Measurements from ENCODE around the gene GALNS.

Gene GALNS

GRCh38 chr16:88784074-88784855 lies 72.5 kb downstream of the GALNS start:
- DNase-seq (ENCODE audit: insufficient read length, low spot score): no peak
- TF ChIP-seq POLR2AphosphoS5 (IDR thresholded peaks at IDR 0.05; ENCODE audit: low read depth, low read length) (no peak), SPI1 (IDR thresholded peaks at IDR 0.05; ENCODE audit: low read depth, low read length) (no peak), POLR2A (IDR thresholded peaks at IDR 0.05; ENCODE audit: low read depth, low read length) (no peak), POU2F2 (IDR thresholded peaks at IDR 0.05; ENCODE audit: low read depth, low read length) (no peak), TAF1 (IDR thresholded peaks at IDR 0.05; ENCODE audit: low read depth, low read length) (no peak), PAX5 (IDR thresholded peaks at IDR 0.05; ENCODE audit: insufficient read depth, low read length, severe bottlenecking) (no peak)
- FAIRE-seq: no peak

GRCh38 chr16:88783391-88784073 lies 73.2 kb downstream of the GALNS start:
- DNase-seq (ENCODE audit: insufficient read length, low spot score) (no peak), FAIRE-seq (peak; percentile 16)
- TF ChIP-seq POLR2A (IDR thresholded peaks at IDR 0.05; ENCODE audit: low read depth, low read length) (no peak), POLR2AphosphoS5 (IDR thresholded peaks at IDR 0.05; ENCODE audit: low read depth, low read length) (no peak), SPI1 (IDR thresholded peaks at IDR 0.05; ENCODE audit: low read depth, low read length) (peak; percentile 47; the same call in 1 of the 2 replicates)

GRCh38 chr16:88782454-88783390 lies 74.0 kb downstream of the GALNS start:
- no peak for FAIRE-seq
- TF ChIP-seq SPI1 (IDR thresholded peaks at IDR 0.05; ENCODE audit: low read depth, low read length) (no peak), POLR2A (IDR thresholded peaks at IDR 0.05; ENCODE audit: low read depth, low read length) (no peak), TAF1 (IDR thresholded peaks at IDR 0.05; ENCODE audit: low read depth, low read length) (no peak), POU2F2 (IDR thresholded peaks at IDR 0.05; ENCODE audit: low read depth, low read length) (no peak), POLR2AphosphoS5 (IDR thresholded peaks at IDR 0.05; ENCODE audit: low read depth, low read length) (no peak)
- DNase-seq (ENCODE audit: insufficient read length, low spot score): no peak

- TF ChIP-seq POU2F2 (IDR thresholded peaks at IDR 0.05; ENCODE audit: low read depth, low read length) (no peak), PAX5 (IDR thresholded peaks at IDR 0.05; ENCODE audit: insufficient read depth, low read length, severe bottlenecking) (no peak), POLR2A (IDR thresholded peaks at IDR 0.05; ENCODE audit: low read depth, low read length) (0 out of 2 replicates have a peak, but pooled peaks have one; percentile 32), SPI1 (IDR thresholded peaks at IDR 0.05; ENCODE audit: low read depth, low read length) (peak; percentile 57)
- DNase-seq (ENCODE audit: insufficient read length, low spot score): no peak
- FAIRE-seq: peak; percentile 79
Observed at GRCh38 chr16:88781140-88782077, 75.3 kb downstream of the GALNS start.

DNA sequence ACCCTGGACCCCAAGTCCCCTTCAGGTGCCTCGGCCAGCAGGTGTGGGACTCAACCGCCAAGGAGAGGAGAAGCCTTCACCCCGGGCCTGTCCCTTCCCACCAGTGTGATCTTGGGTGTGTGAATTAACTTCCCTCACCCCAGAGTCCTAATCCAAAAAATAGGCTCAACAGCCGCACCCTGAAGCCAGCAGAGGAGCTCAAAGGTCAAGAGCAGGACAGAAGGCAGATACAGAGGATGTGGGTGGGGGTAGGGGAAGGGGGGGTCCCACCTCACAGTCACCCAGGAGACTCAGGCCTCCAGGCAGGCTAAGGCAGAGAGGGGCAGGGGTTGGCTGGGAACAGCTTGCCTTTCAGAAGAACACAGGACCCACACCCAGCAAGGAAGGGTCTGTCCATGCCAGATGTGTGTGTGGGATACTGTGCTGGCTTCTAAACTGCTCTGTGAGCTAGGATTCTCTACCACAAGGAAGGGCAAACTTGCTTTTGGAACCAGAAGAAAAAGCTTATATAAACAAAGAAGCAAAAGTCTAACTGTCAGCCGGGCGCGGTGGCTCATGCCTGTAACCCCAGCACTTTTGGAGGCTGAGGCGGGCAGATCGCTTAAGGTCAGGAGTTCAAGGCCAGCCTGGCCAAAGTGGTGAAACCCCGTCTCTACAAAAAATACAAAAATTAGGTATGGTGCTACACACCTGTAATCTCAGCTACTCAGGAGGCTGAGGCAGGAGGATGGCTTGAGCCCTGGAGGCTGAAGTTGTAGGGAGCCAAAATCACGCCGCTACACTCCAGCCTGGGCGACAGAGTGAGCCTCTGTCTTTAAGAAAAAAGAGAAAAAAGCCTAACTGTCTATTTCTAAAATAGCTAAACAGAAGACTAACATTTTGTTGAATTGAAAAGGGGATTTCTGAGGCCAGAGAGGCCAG lies 76.3 kb downstream of the GALNS start:
- no peak for TF ChIP-seq TAF1 (IDR thresholded peaks at IDR 0.05; ENCODE audit: low read depth, low read length)
- TF ChIP-seq POU2F2 (IDR thresholded peaks at IDR 0.05; ENCODE audit: low read depth, low read length): no peak
- no peak for TF ChIP-seq POLR2AphosphoS5 (IDR thresholded peaks at IDR 0.05; ENCODE audit: low read depth, low read length)
- no peak for TF ChIP-seq PAX5 (IDR thresholded peaks at IDR 0.05; ENCODE audit: insufficient read depth, low read length, severe bottlenecking)
- no peak for TF ChIP-seq SPI1 (IDR thresholded peaks at IDR 0.05; ENCODE audit: low read depth, low read length)
- TF ChIP-seq POLR2A (IDR thresholded peaks at IDR 0.05; ENCODE audit: low read depth, low read length): no peak
- FAIRE-seq (no peak), DNase-seq (ENCODE audit: insufficient read length, low spot score) (no peak)

DNA sequence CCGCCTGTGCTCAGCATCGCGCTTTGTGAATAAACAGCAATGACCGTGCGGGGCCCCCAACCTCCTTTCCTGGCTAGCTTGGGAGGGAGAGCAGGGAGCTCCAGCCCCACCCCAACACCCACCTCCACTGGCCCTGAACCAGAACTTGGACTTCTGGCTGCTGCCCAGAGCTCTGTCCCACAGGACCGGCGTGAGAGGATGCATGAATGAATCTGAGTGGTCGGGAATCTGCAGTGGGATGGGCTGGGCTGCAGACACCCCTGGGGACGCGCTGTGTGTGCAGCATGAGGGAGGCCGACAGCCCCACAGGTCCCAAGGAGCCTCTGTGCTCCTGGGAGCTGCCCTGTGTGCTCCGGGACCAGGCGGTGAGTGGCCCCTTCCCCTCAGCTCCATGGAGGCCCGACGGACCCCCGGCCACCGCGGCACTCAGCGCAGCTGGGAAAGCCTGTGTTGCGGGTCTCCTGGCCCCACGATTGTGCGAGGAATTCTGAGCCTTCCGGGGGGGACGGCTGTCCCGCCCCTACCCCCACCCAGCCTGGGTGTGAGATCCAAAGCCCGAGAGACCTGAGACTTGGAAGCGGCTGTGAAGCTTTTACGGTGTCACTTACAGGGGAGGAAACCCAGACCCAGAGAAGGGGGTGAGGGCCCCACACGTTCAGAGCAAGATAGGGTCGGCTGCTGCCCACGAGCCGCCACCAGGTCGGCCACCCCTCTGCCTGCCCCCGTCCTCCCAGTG lies 77.2 kb downstream of the GALNS start:
- TF ChIP-seq POU2F2 (IDR thresholded peaks at IDR 0.05; ENCODE audit: low read depth, low read length): no peak
- TF ChIP-seq POLR2AphosphoS5 (IDR thresholded peaks at IDR 0.05; ENCODE audit: low read depth, low read length): no peak
- no peak for TF ChIP-seq TAF1 (IDR thresholded peaks at IDR 0.05; ENCODE audit: low read depth, low read length)
- TF ChIP-seq POLR2A (IDR thresholded peaks at IDR 0.05; ENCODE audit: low read depth, low read length): no peak
- TF ChIP-seq PAX5 (IDR thresholded peaks at IDR 0.05; ENCODE audit: insufficient read depth, low read length, severe bottlenecking): no peak
- TF ChIP-seq SPI1 (IDR thresholded peaks at IDR 0.05; ENCODE audit: low read depth, low read length): no peak
- DNase-seq (ENCODE audit: insufficient read length, low spot score) (no peak), FAIRE-seq (no peak)

DNA sequence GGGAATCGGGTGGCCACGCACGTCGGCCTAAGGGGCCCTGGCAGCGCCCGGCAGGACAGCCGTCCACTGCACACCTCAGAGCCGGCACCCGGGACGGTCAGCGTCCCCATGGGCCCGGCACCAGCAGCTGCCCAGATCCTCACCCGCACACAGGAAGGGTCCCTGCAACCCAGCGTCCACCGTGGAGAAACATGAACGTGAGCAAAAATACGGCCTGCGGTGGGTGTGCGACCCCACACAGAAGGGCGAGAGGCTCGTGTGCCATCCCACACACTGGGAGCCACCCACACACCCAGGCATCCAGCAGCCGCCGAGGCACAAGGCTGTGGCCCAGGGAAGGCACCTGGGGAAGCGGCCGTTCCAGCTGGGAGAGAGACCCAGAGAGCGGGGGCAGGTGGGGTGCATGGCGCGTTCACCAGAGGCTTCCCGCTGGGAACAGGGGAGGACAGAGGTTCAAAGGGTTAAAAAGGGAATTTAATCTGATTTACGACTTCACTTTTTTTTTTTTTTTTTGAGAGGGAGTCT lies 78.1 kb downstream of the GALNS start:
- TF ChIP-seq POLR2AphosphoS5 (IDR thresholded peaks at IDR 0.05; ENCODE audit: low read depth, low read length) (no peak), POU2F2 (IDR thresholded peaks at IDR 0.05; ENCODE audit: low read depth, low read length) (no peak), POLR2A (IDR thresholded peaks at IDR 0.05; ENCODE audit: low read depth, low read length) (no peak), SPI1 (IDR thresholded peaks at IDR 0.05; ENCODE audit: low read depth, low read length) (no peak), TAF1 (IDR thresholded peaks at IDR 0.05; ENCODE audit: low read depth, low read length) (no peak), PAX5 (IDR thresholded peaks at IDR 0.05; ENCODE audit: insufficient read depth, low read length, severe bottlenecking) (no peak)
- FAIRE-seq (no peak), DNase-seq (ENCODE audit: insufficient read length, low spot score) (no peak)
